ENCODE data around the gene IGHMBP2.
"Not testable (repeated sequence)": the region's sequence is repeated elsewhere in the genome, so short reads cannot be mapped to it uniquely, and the experiment has no call there.

The IGHMBP2 gene

GRCh38 chr11:68872216-68873003 is 31.3 kb upstream of the IGHMBP2 start:
- Mint-ChIP-seq H3K9me3 (no peaks in the 10 kb centered on the region), H3K27ac (no peak overlapping the region), H3K27me3 (peaks cover 10% of the 10 kb centered on the region), H3K4me1 (ENCODE audit: low read depth) (peaks cover 18% of the 10 kb centered on the region), H3K4me3 (no peak overlapping the region), H3K36me3 (ENCODE audit: low read depth) (peaks cover 6% of the 10 kb centered on the region)
- intact Hi-C loops (cut with micrococcal nuclease) = no loop called here

GRCh38 chr11:68878022-68878421 is 25.7 kb upstream of the IGHMBP2 start:
- H3K4me3 Mint-ChIP-seq = no peak overlapping the region
- no peaks in the 10 kb centered on the region for H3K9me3 Mint-ChIP-seq

GRCh38 chr11:68880851-68881250 is 22.8 kb upstream of the IGHMBP2 start:
- Mint-ChIP-seq H3K27ac (no peak overlapping the region), H3K36me3 (ENCODE audit: low read depth) (peaks cover 5% of the 10 kb centered on the region), H3K9me3 (no peaks in the 10 kb centered on the region), H3K4me3 (no peak overlapping the region), H3K4me1 (ENCODE audit: low read depth) (no peaks in the 10 kb centered on the region), H3K27me3 (no peaks in the 10 kb centered on the region)
- intact Hi-C loops (cut with micrococcal nuclease) = no loop called here

More at GRCh38 chr11:68878022-68878421, 25.7 kb upstream of the IGHMBP2 start:
- no peaks in the 10 kb centered on the region for H3K27me3 Mint-ChIP-seq
- no peaks in the 10 kb centered on the region for H3K4me1 Mint-ChIP-seq (ENCODE audit: low read depth)
- H3K36me3 Mint-ChIP-seq (ENCODE audit: low read depth) = peaks cover under 1% of the 10 kb centered on the region
- no peak overlapping the region for H3K27ac Mint-ChIP-seq
- intact Hi-C loops (cut with micrococcal nuclease) = loop anchor here (5.0 kb wide), 1 partner anchor 426 kb away; no protein-coding TSS in a partner anchor

GRCh38 chr11:68881320-68881719 is 22.4 kb upstream of the IGHMBP2 start:
- H3K27me3 Mint-ChIP-seq = no peaks in the 10 kb centered on the region
- intact Hi-C loops (cut with micrococcal nuclease) = no loop called here
- no peak overlapping the region for H3K27ac Mint-ChIP-seq
- peaks cover 5% of the 10 kb centered on the region for H3K36me3 Mint-ChIP-seq (ENCODE audit: low read depth)
- H3K4me1 Mint-ChIP-seq (ENCODE audit: low read depth) = no peaks in the 10 kb centered on the region
- H3K9me3 Mint-ChIP-seq = no peaks in the 10 kb centered on the region
- H3K4me3 Mint-ChIP-seq = no peak overlapping the region

GRCh38 chr11:68882391-68882790 is 21.3 kb upstream of the IGHMBP2 start:
- Mint-ChIP-seq H3K36me3 (ENCODE audit: low read depth) (peaks cover 5% of the 10 kb centered on the region), H3K9me3 (no peaks in the 10 kb centered on the region), H3K27ac (no peak overlapping the region), H3K27me3 (no peaks in the 10 kb centered on the region), H3K4me1 (ENCODE audit: low read depth) (no peaks in the 10 kb centered on the region), H3K4me3 (no peak overlapping the region)
- intact Hi-C loops (cut with micrococcal nuclease) = no loop called here

GRCh38 chr11:68884827-68885226 is 18.9 kb upstream of the IGHMBP2 start:
- H3K4me3 Mint-ChIP-seq; intact Hi-C loops (cut with micrococcal nuclease); H3K36me3 Mint-ChIP-seq (ENCODE audit: low read depth); H3K27ac Mint-ChIP-seq; H3K4me1 Mint-ChIP-seq (ENCODE audit: low read depth); H3K27me3 Mint-ChIP-seq; H3K9me3 Mint-ChIP-seq: not testable (repeated sequence)

- H3K4me3 Mint-ChIP-seq = no peak overlapping the region
- H3K9me3 Mint-ChIP-seq = no peaks in the 10 kb centered on the region
- H3K27me3 Mint-ChIP-seq = no peaks in the 10 kb centered on the region
- no peak overlapping the region for H3K27ac Mint-ChIP-seq
- H3K36me3 Mint-ChIP-seq (ENCODE audit: low read depth) = peaks cover 54% of the 10 kb centered on the region
- intact Hi-C loops (cut with micrococcal nuclease) = no loop called here
- H3K4me1 Mint-ChIP-seq (ENCODE audit: low read depth) = no peaks in the 10 kb centered on the region
Measured at GRCh38 chr11:68889948-68890446, 13.7 kb upstream of the IGHMBP2 start.

GRCh38 chr11:68890490-68891231 is 13.0 kb upstream of the IGHMBP2 start:
- intact Hi-C loops (cut with micrococcal nuclease) = no loop called here
- Mint-ChIP-seq H3K27me3 (no peaks in the 10 kb centered on the region), H3K4me1 (ENCODE audit: low read depth) (no peaks in the 10 kb centered on the region), H3K36me3 (ENCODE audit: low read depth) (peaks cover 61% of the 10 kb centered on the region), H3K9me3 (no peaks in the 10 kb centered on the region), H3K4me3 (no peak overlapping the region), H3K27ac (no peak overlapping the region)

GRCh38 chr11:68891351-68891948 is 12.2 kb upstream of the IGHMBP2 start:
- Mint-ChIP-seq H3K9me3 (no peaks in the 10 kb centered on the region), H3K4me1 (ENCODE audit: low read depth) (no peaks in the 10 kb centered on the region), H3K36me3 (ENCODE audit: low read depth) (peaks cover 69% of the 10 kb centered on the region), H3K27me3 (no peaks in the 10 kb centered on the region), H3K4me3 (no peak overlapping the region), H3K27ac (no peak overlapping the region)
- intact Hi-C loops (cut with micrococcal nuclease) = no loop called here

- no peaks in the 10 kb centered on the region for H3K27me3 Mint-ChIP-seq
- H3K9me3 Mint-ChIP-seq = no peaks in the 10 kb centered on the region
- no peak overlapping the region for H3K4me3 Mint-ChIP-seq
- peaks cover 80% of the 10 kb centered on the region for H3K36me3 Mint-ChIP-seq (ENCODE audit: low read depth)
- no peak overlapping the region for H3K27ac Mint-ChIP-seq
- H3K4me1 Mint-ChIP-seq (ENCODE audit: low read depth) = no peaks in the 10 kb centered on the region
- intact Hi-C loops (cut with micrococcal nuclease) = no loop called here
Measured at GRCh38 chr11:68892576-68892975, 11.1 kb upstream of the IGHMBP2 start.

- H3K27ac Mint-ChIP-seq = no peak overlapping the region
- H3K4me1 Mint-ChIP-seq (ENCODE audit: low read depth) = no peaks in the 10 kb centered on the region
- H3K36me3 Mint-ChIP-seq (ENCODE audit: low read depth) = peaks cover 87% of the 10 kb centered on the region
- H3K9me3 Mint-ChIP-seq = no peaks in the 10 kb centered on the region
- no peak overlapping the region for H3K4me3 Mint-ChIP-seq
- H3K27me3 Mint-ChIP-seq = no peaks in the 10 kb centered on the region
- intact Hi-C loops (cut with micrococcal nuclease) = no loop called here
Measured at GRCh38 chr11:68893282-68893681, 10.4 kb upstream of the IGHMBP2 start.

- Mint-ChIP-seq H3K4me1 (ENCODE audit: low read depth) (peaks cover under 1% of the 10 kb centered on the region), H3K36me3 (ENCODE audit: low read depth) (peaks cover 87% of the 10 kb centered on the region), H3K9me3 (no peaks in the 10 kb centered on the region), H3K27ac (no peak overlapping the region), H3K27me3 (no peaks in the 10 kb centered on the region), H3K4me3 (no peak overlapping the region)
- intact Hi-C loops (cut with micrococcal nuclease) = no loop called here
Measured at GRCh38 chr11:68896171-68896959, 7.3 kb upstream of the IGHMBP2 start.

- H3K36me3 Mint-ChIP-seq (ENCODE audit: low read depth) = peaks cover 85% of the 10 kb centered on the region
- H3K4me1 Mint-ChIP-seq (ENCODE audit: low read depth) = peaks cover 11% of the 10 kb centered on the region
- no peak overlapping the region for H3K27ac Mint-ChIP-seq
Measured at GRCh38 chr11:68897441-68897840, 6.2 kb upstream of the IGHMBP2 start.

More at GRCh38 chr11:68897441-68897840, 6.2 kb upstream of the IGHMBP2 start:
- H3K9me3 Mint-ChIP-seq = no peaks in the 10 kb centered on the region
- H3K27me3 Mint-ChIP-seq = no peaks in the 10 kb centered on the region
- no peak overlapping the region for H3K4me3 Mint-ChIP-seq
- intact Hi-C loops (cut with micrococcal nuclease) = no loop called here
